ENCODE data around the gene FUT9.

DNA sequence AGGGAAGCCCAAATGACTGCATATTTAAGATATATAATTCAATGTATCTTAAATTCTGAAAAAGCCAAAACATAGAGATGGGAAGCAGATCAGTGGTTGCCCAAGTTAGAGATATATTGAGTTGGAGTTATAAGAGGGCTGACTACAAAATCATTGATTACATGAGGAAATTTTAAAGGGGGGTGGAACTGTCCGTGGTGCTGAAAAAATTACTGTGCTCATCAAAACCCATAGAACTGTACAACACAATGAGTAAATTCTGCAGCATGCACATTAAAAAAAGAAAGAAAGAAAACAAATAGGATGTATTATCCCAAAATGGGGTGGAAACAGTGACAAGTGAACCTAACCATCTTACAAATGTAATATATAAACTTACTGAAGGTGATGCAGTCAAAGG is 100.9 kb downstream of the FUT9 start:
- TF ChIP-seq, protein P1, sequence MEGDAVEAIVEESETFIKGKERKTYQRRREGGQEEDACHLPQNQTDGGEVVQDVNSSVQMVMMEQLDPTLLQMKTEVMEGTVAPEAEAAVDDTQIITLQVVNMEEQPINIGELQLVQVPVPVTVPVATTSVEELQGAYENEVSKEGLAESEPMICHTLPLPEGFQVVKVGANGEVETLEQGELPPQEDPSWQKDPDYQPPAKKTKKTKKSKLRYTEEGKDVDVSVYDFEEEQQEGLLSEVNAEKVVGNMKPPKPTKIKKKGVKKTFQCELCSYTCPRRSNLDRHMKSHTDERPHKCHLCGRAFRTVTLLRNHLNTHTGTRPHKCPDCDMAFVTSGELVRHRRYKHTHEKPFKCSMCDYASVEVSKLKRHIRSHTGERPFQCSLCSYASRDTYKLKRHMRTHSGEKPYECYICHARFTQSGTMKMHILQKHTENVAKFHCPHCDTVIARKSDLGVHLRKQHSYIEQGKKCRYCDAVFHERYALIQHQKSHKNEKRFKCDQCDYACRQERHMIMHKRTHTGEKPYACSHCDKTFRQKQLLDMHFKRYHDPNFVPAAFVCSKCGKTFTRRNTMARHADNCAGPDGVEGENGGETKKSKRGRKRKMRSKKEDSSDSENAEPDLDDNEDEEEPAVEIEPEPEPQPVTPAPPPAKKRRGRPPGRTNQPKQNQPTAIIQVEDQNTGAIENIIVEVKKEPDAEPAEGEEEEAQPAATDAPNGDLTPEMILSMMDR (IDR thresholded peaks at IDR 0.05): no peak
- TF ChIP-seq, protein P2, sequence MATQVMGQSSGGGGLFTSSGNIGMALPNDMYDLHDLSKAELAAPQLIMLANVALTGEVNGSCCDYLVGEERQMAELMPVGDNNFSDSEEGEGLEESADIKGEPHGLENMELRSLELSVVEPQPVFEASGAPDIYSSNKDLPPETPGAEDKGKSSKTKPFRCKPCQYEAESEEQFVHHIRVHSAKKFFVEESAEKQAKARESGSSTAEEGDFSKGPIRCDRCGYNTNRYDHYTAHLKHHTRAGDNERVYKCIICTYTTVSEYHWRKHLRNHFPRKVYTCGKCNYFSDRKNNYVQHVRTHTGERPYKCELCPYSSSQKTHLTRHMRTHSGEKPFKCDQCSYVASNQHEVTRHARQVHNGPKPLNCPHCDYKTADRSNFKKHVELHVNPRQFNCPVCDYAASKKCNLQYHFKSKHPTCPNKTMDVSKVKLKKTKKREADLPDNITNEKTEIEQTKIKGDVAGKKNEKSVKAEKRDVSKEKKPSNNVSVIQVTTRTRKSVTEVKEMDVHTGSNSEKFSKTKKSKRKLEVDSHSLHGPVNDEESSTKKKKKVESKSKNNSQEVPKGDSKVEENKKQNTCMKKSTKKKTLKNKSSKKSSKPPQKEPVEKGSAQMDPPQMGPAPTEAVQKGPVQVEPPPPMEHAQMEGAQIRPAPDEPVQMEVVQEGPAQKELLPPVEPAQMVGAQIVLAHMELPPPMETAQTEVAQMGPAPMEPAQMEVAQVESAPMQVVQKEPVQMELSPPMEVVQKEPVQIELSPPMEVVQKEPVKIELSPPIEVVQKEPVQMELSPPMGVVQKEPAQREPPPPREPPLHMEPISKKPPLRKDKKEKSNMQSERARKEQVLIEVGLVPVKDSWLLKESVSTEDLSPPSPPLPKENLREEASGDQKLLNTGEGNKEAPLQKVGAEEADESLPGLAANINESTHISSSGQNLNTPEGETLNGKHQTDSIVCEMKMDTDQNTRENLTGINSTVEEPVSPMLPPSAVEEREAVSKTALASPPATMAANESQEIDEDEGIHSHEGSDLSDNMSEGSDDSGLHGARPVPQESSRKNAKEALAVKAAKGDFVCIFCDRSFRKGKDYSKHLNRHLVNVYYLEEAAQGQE (IDR thresholded peaks at IDR 0.05; ENCODE audit: insufficient read depth in 1 of 2, low read depth in 2 of 2, low read length in 1 of 2): peak in 1 of 2 experiments; percentile 80; a peak in 2 of 4 replicates

All from Panc1 (cell line).